GM12892 (cell line): Measurements from ENCODE around the gene MVD.

Experiments used
- DNase-seq: peaks from one replicate; pipeline ENCODE4 v3.0.0; 2011; ENCODE audit not compliant: insufficient read length
- FAIRE-seq: peaks from 2 replicates; lab custom pipeline; 2011; peaks lifted over from hg19 to GRCh38; lab: Jason Lieb, UNC
- POLR2A ChIP-seq: IDR thresholded peaks from 2 replicates; pipeline ENCODE4 v1.6.1; 2011; ENCODE audit warnings: low read depth, low read length, control low read depth
- POLR2AphosphoS5 ChIP-seq: IDR thresholded peaks from 2 replicates; pipeline ENCODE4 v1.6.1; 2011; ENCODE audit warnings: low read depth, low read length, control low read depth
- TAF1 ChIP-seq: IDR thresholded peaks from 2 replicates; pipeline ENCODE4 v1.6.1; 2011; ENCODE audit warnings: low read depth, mild to moderate bottlenecking, control low read depth, low read length, borderline replicate concordance

Gene MVD

GRCh38 chr16:88658714-88659113 lies 4.2 kb downstream of the MVD start:
- no peak for TF ChIP-seq TAF1
- TF ChIP-seq POLR2AphosphoS5, result no peak
- no peak for TF ChIP-seq POLR2A
- no peak for FAIRE-seq
- DNase-seq, result no peak

DNA sequence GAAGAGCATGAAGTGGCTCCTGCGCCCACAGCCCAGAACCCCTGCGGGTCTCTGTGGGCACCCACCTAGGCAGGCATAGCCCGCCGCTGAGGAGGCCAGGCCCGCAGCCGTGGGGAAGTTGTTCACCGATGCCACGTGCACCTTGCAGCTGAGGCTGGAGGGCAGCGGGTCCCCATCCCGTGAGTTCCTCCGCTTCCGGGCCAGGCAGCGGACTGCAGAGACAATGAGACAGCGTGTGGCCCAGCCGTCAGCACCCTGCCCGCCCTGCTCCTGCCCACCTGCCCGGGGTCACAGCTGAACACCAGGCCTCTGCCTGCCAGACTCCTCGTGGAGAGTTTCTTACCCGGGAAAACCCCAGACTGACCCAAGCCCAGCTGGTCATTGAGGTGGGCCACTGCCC lies 5.5 kb downstream of the MVD start:
- FAIRE-seq, result no peak
- DNase-seq, result no peak
- no peak for TF ChIP-seq TAF1
- TF ChIP-seq POLR2AphosphoS5, result no peak
- no peak for TF ChIP-seq POLR2A

GRCh38 chr16:88656291-88656980 lies 6.5 kb downstream of the MVD start:
- DNase-seq (no peak), FAIRE-seq (no peak)
- no peak for TF ChIP-seq POLR2AphosphoS5
- TF ChIP-seq POLR2A, result no peak
- TF ChIP-seq TAF1, result no peak

GRCh38 chr16:88655733-88656281 lies 7.1 kb downstream of the MVD start:
- TF ChIP-seq POLR2A, result no peak
- no peak for TF ChIP-seq POLR2AphosphoS5
- TF ChIP-seq TAF1, result no peak
- DNase-seq, result no peak
- no peak for FAIRE-seq

GRCh38 chr16:88655053-88655732 lies 7.7 kb downstream of the MVD start:
- TF ChIP-seq POLR2AphosphoS5, result no peak
- no peak for TF ChIP-seq TAF1
- TF ChIP-seq POLR2A, result no peak
- DNase-seq (no peak), FAIRE-seq (no peak)

DNA sequence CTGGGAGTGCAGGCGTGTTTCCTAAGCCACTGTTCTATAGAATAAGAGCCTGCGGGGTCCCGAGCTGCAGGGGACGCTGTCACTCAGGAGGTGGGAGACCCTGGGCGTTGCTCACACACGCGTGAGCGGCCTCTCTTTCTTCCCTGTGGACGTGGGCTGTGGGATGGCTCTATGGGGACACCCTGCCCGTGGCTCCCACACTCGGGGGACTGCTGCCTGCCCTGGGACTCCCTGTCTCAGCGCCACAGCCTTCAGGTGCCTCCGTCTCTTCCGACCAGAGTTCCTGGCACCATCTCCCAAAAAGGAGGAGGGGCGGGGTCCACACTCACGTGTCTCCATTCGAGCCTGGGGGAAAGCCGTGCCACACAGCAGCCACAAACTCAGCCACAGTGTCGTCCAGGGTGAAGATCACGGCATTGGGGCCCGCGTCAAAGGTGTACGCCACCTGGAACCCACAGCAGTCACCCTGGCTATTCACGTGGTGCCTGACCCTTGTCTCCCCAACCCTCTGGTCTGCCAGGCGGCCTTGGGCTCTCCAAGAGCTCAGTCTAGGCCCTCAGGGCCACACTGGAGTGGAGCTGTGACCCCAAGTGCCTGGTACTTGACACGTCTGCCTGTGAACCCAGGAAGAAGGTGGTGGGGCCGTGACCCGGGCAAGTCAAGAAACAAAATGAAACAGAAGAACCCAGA lies 8.4 kb downstream of the MVD start:
- FAIRE-seq, result no peak
- TF ChIP-seq TAF1, result no peak
- TF ChIP-seq POLR2A, result no peak
- TF ChIP-seq POLR2AphosphoS5, result no peak
- no peak for DNase-seq

DNA sequence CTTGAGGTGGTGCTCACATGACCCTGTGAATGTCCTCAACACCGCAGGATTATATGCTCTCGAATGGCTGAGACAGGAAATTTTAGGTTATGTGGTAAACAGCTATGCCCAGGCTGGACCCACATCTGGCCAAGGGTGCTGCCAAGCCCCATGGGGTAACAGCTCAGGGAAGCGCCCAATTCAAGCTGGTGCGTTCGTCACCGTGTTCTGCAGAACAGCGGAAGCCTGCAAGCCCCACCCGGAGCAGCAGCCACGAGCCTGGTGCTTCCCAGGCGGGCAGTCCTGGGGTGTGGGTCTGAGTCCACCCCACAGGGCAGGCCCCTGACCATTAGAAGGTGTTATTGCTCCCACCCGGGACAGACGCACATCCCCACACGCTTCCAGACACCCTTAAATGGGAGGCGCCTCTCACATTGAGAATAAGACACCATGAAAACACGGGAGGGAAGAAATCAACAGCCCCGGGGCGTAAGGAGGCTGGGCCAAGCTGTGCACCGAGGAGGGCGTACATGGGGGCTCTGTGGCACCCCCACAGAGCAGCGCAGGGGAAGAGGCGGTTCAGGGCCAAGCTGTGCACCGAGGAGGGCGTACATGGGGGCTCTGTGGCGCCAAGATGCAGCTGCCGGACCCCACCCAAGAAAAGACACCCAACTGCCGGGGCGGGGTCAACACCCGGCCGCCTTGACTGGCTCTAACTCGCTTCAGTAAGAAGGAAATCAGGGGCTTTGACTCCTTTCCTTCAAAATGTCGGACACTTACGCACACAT lies 9.1 kb downstream of the MVD start:
- no peak for TF ChIP-seq TAF1
- no peak for TF ChIP-seq POLR2AphosphoS5
- FAIRE-seq, result no peak
- DNase-seq, result no peak

GRCh38 chr16:88653101-88653500 lies 9.8 kb downstream of the MVD start:
- FAIRE-seq (no peak), DNase-seq (no peak)
- TF ChIP-seq TAF1, result no peak
- no peak for TF ChIP-seq POLR2AphosphoS5
- no peak for TF ChIP-seq POLR2A

DNA sequence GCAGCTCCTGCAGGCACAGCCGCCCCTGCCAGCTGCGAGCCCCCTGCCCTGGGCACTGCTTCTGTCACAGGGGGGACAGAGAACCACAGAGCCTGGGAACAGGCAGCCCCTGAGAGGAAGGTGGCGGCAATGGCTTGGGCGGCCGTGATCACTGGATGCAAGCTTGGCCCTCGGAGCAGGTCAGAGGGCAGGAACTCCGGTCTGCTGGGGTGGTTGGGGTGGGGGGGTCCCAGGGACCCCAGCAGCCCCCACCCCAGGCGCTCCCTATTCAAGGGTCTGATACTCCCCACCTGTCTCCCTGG lies 10.2 kb downstream of the MVD start:
- DNase-seq, result no peak
- FAIRE-seq, result no peak
- no peak for TF ChIP-seq TAF1
- no peak for TF ChIP-seq POLR2AphosphoS5
- no peak for TF ChIP-seq POLR2A

DNA sequence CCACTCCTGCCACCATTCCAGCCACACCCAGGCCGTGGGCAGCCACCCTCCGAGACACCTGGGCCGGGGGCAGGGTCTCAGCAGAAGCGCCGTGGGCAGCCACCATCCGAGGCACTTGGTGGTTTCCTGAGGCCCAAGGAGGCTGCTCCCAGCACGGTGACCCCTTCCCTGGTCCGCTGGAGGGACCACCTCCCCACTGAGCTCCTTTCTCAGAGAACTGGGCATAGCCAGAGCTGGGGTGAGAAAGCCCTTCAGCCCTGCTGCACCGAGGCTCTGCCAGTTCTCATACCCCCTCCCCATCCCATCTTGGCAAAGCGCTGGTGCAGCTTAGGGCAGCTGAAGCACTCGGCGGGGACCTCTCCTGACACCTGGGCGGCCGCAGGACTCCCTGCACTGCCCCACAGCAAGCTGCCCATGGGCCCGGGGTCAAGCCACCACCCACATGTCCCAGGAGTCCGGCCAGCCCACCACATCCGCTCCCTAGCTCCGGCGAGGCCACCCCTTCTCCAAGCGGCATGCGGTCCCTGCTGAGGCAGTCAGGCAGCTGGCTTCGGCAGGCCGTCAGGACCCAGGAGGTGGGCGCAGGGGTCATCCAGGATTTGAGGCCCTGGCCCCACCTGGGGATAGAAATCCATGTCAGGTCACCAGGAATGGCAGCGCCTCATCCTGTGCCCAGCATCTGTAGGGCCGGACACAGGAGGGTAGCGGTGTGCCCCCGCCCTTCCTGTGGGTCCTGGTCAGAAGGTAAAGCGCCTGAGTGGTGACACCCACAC lies 10.7 kb downstream of the MVD start:
- DNase-seq, result no peak
- TF ChIP-seq POLR2AphosphoS5 (no peak), TAF1 (no peak), POLR2A (no peak)
- no peak for FAIRE-seq
